Breast epithelium (tissue), 3 donors: ENCODE measurements around the gene BCL2.

Experiments used
- CTCF ChIP-seq, 3 donors: fragments of 450-650 bp; IDR thresholded peaks; one replicate each; pipeline ENCODE4 v1.5.1; 2016 to 2017; ENCODE audit warnings: antibody characterized with exemption in 3 of 3, mild to moderate bottlenecking in 3 of 3, moderate library complexity in 3 of 3
- POLR2A ChIP-seq: fragments of 450-650 bp; IDR thresholded peaks from one replicate; pipeline ENCODE4 v1.6.1; 2016; ENCODE audit warnings: antibody characterized with exemption, mild to moderate bottlenecking, moderate library complexity

DNA sequence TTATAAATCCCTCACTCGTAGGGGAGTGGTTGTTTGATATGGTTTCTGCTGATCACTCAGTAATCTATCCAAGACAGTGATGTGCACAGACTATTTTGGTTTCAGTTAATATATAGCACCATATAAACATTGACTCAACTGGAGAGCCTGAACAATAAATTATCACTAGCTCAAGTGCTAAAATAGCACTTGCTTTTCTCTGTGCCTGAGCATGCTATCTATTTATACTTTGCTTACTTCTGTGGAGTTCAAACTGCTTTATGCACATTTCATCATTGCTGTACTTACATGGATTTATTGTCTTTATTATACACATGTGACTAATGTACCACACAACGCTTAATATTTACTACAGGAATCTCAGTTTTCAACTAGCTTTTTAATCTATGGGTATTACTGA is 133.6 kb downstream of the BCL2 start:
- no peak for TF ChIP-seq CTCF (IDR thresholded peaks at IDR 0.05)
- no peak for TF ChIP-seq POLR2A
